GM18508 (cell line): ENCODE results near the gene INVS.

Experiments
- ATAC-seq: cut with Tn5 transposase; IDR thresholded peaks from one replicate; pipeline ENCODE4 v1.9.1; 2021; ENCODE audit warnings: moderate number of reproducible peaks; ENCODE audit not compliant: insufficient read depth, unreplicated experiment

INVS gene

GRCh38 chr9:100240512-100240911 lies 141.5 kb downstream of the INVS start:
- ATAC-seq: no peak

- no peak for ATAC-seq
Measured at GRCh38 chr9:100267211-100267610, 168.2 kb downstream of the INVS start.

DNA sequence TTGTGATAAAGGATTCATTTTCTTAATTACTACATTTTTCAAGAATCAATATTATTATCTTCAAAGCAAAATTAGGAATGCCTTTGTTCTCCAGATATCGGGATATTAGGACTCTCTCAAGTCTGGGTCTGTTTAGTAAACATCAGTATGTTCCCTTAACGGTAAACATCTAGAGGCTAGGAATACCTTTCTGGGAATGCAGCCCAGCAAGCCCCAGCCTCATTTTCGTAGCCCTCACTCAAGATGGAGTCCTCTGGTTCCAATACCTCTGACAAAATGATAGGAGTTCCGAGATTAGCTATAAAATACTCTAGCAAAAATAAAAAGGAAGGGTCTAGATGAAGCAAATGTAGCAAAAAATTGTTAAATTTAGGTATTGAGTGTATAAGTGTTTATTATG lies 169.2 kb downstream of the INVS start:
- no peak for ATAC-seq

DNA sequence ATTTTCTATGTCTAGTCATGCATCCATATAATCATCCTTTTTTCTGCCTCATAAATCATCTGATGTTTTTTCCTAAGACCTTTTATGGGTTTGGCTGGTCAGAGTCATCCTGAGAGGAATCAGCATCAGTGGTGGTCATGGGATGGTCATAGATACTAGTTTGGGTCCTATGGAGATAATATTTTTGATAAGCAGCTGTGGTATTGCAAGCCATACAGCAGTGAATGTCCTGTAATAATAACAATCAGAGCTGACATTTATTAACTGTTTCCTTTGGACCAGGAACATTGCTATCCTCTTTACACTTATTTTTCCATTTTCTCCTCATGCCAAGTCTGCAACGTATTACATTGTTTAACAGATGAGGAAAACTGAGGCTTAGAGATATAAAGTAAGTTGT lies 170.6 kb downstream of the INVS start:
- ATAC-seq: no peak

DNA sequence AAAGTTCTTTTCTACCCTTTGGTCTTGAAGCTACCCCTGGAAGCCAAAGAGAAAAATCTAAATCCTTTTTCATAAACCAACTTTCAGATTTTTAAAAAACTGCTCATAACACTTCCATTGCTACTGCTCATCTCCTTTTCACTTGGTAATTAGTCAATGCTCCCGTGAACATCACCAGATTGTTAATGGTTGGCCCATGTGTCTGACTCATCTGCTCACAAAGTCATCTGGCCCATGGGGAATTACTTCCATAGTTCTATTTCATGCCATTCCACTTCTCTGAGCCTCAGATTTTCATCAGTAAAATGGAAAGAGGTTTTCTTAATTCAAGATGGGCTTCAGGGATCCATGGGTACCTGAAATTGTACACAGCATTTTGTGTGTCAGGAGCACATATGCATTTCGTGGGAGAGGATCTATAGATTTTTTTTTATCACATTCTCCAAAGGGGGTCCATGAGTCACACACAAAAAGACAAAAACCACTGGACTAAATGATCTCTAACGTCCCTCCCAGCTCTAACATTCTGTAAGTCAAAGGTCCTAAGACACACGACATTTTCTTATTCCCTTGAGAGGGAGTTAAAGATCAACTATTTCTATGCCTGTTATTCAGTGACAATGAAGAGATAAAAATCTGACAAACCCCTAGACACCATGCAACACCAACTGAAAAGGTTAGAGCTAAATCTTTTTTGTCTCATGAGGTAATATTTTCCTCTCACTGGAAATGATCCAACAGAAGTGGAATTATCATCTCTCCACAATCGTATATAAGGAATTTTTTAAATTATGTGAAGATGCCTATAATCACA lies 178.3 kb downstream of the INVS start:
- no peak for ATAC-seq

DNA sequence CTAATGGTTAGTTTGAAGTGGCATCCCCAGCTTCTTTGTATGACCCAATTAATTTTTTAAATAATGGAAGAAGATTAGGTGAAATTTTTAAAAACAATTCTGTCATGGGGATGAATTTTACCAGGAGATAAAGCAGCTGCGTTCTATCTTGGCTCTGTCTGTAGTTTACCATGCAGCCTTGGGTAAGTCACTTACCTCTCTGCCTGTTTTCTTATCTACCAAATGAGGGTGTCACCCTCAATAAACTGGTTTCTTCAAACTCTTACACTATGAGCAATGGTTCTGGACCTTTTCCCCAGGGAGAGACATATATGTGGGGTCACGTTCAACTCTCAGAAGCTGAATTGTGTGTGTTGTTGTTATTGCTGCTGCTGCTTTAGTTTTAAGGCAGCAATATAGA lies 182.0 kb downstream of the INVS start:
- ATAC-seq: no peak

DNA sequence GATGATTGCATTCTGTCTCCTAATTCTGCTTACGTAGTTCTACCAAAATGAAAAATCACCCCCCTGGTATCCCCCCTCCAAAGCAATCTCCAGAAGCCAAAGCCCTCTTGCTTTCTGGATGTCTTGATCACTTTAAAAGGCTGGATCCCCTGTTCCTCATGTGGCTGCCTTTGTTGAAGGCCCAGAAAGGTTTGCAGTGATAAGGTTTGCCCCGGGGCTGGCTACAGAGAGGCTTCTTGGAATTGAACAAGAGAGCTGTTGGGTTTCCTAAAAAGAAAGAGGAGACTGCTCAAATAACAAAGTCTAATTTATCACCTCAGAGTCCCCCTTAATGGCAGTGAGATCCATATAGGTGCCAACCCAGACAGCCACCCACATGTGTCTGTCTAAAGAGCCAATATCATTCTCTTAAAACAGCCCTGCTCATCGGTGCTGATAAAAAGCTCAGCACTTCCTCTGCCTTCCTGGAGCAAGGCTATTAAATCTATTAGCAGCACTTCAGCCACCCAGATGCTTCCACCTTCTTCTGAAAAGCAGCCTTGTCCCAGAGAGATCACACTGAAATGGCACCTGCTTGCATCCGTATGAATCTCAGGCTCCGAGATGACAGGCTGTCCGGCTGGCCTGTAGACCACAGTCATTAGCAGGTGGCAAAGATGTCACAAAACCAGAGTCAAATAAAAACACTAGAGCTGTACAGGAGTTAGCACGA lies 182.8 kb downstream of the INVS start:
- ATAC-seq: no peak

DNA sequence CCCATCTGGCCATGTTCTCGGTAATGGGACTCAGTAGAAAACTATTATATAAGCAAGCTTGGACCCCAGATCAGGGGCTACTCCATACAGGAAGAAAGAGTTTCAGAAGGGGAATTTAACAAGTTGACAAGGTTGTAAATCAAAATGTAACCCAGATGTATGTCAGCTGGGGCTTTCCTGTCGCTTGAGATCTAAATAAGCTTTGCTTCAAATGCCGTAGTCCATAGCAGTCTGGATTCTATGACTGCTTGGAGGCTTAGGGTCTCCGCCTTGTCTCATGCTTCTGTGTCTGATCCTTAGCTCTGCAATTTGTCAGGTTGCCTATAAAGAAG lies 183.3 kb downstream of the INVS start:
- no peak for ATAC-seq

DNA sequence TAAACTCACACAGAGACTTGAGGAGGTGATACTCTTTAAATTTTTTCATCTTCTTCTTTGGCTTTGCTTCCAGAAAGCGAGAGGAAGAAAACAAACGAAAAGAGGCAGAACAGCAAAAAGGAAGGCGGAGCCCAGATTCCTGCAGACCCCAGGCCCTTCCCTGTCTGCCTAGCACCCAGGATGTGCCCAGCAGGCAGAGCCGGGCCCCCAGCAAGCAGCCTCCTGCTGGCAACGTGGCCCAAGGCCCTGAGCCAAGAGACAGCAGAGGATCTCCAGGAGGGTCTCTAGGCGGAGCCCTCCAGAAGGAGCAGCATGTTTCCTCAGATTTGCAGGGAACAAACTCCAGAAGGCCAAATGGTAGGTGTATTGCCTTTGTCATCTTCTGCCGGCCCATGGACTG lies 185.2 kb downstream of the INVS start:
- no peak for ATAC-seq

- no peak for ATAC-seq
Measured at GRCh38 chr9:100285080-100285479, 186.0 kb downstream of the INVS start.

DNA sequence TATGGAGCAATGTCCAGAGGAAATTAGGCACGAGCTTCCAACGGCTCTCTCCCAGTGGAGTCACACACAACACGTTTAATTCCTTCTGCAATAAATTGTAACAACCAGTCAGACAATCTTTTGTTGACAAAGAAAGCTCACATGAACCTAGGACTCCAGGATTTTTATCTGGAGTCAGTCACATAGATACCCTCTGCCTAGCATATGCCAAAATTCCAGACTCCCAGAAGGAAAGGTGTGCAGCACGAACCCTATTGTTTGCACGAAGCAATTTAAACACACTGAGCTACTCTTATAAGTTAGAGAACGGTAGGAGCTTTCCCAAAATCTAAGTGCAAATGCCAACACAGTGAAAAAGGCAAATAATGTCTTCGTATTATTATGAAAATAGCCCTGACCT lies 186.6 kb downstream of the INVS start:
- ATAC-seq: no peak

GRCh38 chr9:100286257-100286656 lies 187.2 kb downstream of the INVS start:
- no peak for ATAC-seq

- ATAC-seq: no peak
Measured at GRCh38 chr9:100287186-100287585, 188.1 kb downstream of the INVS start.

GRCh38 chr9:100290714-100291113 lies 191.7 kb downstream of the INVS start:
- ATAC-seq: no peak

DNA sequence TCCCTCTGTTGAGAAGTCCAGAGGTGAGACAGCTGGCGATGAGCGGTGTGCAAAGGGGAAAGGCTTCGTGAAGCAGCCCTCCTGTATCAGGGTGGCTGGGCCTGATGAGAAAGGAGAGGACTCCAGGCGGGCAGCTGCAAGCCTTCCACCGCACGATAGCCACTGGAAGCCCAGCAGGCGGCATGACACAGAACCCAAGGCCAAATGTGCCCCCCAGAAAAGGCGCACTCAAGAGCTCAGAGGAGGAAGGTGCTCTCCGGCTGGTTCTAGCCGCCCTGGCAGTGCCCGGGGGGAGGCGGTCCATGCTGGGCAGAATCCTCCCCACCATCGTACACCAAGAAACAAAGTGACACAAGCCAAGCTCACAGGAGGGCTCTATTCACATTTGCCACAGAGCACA lies 193.4 kb downstream of the INVS start:
- ATAC-seq: no peak

DNA sequence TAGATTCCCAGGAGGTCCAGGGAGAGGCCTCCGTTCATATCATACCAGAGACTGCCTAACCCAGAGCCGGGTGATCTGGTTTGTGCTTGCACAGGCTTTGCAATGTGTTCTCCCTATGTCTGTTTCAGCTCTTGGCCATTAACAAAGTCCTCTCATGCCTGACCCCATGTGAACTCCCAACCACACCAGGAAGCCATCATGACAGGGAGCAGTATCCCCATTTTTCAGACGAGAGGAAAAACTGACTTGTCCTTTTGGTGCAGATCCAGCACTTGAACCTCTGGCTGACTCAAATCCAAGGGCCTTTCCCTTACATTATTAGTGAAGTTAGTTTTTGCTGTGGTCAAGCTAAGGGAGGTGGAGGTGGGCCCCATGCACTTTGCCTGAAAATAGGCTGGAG lies 195.3 kb downstream of the INVS start:
- ATAC-seq: no peak

GRCh38 chr9:100294806-100295205 lies 195.8 kb downstream of the INVS start:
- no peak for ATAC-seq

GRCh38 chr9:100295240-100295639 lies 196.2 kb downstream of the INVS start:
- no peak for ATAC-seq

DNA sequence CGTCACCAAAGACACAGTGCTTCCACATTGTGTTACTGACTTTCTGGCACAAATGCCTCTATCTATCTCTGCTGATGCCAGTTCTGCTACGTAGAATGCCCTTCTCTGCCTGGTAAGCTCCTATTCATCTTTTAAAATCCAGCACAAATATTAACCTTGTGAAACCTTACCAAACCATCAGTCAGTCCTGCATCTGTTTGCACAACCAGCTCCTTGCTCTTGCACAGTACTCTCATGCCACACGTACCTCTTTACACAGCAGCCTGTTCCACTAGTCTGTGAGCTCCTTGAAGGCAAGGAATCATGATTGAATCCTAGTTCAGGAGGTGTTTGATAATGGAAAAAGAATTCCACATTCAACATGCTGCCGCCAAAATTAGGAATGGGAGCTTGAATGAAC lies 197.4 kb downstream of the INVS start:
- no peak for ATAC-seq

GRCh38 chr9:100298378-100298777 lies 199.3 kb downstream of the INVS start:
- no peak for ATAC-seq

DNA sequence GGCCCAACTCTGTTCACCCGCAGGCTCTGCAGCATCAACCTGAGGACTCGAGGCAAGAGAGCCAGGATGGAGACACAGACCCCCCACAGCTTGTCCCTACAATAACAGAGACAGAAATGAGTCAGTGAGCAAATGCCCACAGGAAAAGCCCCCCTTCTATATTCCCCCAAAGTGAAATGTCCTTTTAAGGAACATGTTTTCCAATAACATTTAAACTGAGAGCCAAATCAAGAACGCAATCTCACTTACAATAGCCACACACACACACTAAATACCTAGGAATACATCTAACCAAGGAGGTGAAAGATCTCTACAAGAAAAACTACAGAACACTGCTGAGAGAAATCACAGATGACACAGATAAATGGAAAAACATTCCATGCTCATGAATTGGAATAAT lies 204.7 kb downstream of the INVS start:
- no peak for ATAC-seq

- no peak for ATAC-seq
Measured at GRCh38 chr9:100306283-100306682, 207.2 kb downstream of the INVS start.
